HG02759 (cell line): ENCODE results near the gene CR1.
A peak's percentile ranks its signal among the peaks of the same experiment; 100 is the strongest.
"Not testable (repeated sequence)": the region's sequence is repeated elsewhere in the genome, so short reads cannot be mapped to it uniquely, and the experiment has no call there.

Experiments
- ATAC-seq: cut with Tn5 transposase; IDR thresholded peaks from one replicate; pipeline ENCODE4 v1.9.1; 2021; ENCODE audit warnings: mild to moderate bottlenecking, moderate library complexity; ENCODE audit not compliant: unreplicated experiment

The CR1 gene

DNA sequence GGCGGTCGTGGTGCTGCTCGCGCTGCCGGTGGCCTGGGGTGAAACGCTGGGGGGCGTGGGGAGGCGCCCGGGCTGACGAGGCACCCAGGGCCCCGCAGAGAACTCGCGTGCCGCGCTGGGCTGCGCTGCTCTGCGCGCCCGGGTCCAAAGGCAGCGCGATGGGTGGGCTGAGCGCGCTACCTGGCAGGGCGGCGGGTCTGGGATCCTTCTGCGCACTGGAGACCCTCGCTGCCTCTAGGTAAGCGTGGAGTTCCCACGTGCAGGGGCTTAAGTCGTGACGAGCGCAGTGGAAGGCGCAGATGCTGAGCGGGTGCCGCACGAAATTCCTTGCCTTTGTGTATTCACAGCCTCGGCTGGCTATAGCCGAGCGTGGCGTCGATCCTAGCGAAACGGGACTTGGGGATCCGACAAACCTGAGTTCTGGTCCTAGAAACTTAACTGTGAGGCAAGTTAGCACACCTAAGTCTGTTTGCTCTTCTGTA, 173.6 kb downstream of the CR1 start:
- no peak for ATAC-seq

DNA sequence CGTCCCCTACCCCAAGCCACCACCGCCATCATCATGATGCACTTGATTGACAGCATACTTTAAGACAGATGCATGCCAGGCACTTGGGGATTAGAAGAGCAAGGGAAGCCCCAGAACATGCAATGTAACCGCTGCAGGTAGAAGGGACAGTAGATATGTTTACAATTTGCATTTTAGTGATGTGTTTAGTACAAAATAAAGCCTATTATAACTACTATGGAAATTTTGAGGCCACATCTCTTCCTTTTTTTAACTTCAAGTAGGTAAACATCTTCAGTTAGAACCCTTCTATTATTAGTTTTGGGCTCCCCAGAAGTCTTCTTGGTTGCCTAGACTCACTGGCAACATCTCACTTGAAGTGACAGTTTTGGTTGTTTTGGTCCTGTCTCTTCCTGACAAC, 174.2 kb downstream of the CR1 start:
- ATAC-seq, result peak; percentile 74

DNA sequence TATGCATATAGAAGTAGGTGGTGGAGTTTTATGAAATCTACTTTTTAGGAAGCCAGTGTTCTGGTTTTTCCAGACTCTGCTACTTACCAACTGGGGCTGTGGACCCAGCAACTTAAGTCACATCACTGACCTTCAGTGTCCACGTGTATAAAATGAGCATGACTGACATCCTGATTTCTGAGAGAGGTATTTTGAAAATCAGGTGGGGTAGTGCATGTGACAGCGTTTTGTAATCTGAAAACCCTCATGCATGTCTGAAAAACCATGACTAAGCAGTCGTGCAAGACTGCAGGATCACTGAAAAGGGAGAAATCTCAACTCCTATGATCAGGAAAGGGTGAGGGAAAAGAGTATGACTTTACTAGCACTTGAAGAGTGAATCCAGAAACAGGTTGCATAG, 175.0 kb downstream of the CR1 start:
- ATAC-seq, result no peak

DNA sequence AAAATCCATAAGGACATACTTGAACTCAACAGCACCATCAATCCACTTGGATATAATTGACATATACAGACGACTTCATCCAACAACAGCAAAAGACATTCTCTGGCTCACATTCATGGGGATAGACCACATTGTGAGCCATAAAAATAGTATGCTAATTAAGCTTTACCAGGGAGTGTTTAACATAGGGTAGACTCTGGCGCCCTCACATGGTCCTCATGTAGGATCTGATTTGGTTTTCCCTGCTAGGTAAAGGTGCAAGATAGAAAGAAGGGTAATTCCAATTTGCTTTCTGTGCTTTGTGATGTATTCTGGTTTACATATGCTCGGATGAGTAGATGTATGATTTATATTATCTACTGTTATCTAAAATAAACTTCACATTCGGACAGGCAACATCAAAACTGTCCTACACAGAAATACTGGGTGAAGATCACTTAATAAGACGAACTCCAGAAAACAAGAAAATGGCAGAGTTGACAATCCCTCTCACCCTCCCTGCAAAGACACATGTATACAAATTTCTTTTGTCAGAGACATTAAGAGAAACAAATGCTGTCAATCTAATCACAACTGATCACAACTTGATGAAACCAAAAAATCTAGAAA, 176.7 kb downstream of the CR1 start:
- ATAC-seq, result no peak

DNA sequence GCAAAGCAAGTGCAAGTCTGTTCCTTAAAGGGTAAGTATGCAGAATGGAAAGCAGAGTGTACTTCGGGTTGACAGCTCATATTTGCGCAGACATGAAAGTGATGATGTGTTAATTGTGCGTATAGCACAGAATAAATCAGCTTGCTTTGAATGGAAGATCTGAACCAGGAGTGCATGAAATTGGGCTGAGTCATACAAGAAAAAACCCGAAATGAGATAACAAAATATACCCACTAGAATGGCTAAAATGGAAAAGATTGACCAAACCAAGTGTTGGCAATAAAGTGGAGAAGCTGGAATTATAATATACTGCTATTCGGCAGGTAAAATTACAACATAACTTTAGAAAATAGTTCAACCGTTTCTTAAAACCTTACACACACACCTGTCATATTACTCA, 177.4 kb downstream of the CR1 start:
- ATAC-seq, result no peak

DNA sequence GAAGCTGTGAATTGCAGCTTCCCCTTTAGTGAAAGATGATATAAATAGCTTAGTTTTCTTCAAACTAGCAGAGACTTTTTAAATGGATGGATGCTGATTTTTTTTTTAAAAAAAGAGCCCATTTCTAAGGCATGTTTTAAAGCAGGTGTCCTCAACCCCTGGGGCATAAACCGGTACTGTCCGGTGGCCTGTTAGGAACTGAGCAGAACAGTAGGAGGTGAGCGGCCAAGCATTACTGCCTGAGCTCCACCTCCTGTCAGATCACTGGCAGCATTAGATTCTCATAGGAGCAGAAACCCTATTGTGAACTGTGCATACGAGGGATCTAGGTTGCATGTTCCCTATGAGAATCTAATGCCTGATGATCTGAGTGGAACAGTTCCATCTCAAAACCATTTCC, 180.2 kb downstream of the CR1 start:
- ATAC-seq, result no peak

DNA sequence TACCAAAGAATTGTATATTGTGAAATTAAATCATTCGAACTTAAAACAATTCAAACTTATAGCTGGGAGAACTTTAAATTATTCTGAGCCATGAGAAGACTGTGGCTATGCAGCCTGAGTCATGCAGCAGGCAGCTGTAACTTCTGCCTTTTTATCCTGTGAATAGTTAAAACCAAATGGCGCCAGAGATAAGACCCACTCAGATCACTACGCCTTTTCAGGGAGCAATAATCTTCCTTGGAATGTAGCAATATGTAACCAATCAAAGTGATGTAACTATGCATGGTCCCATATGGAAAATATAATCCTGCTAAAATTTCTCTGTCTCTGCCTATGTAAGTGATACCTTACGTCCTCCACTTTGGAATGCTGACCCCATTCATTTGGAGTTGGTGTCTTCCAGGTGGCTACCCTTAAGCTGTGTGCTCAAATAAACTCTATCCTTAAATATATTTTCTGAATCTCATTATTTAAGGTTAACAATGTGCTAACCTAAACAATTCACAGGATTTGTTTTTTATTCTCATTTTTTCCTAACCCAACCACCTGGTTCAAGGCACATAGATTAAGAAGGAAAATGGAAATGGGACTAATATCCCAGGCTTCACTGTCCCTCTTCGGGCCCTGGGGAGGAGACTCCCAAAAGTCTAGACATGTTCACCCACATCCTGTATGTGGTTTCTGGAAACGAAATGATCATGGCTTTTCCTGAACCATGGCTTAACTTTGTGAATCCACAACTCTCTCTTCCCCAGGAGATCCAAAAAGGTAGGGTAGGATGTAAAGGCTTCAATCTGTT, 184.8 kb downstream of the CR1 start:
- ATAC-seq, result not testable (repeated sequence)

DNA sequence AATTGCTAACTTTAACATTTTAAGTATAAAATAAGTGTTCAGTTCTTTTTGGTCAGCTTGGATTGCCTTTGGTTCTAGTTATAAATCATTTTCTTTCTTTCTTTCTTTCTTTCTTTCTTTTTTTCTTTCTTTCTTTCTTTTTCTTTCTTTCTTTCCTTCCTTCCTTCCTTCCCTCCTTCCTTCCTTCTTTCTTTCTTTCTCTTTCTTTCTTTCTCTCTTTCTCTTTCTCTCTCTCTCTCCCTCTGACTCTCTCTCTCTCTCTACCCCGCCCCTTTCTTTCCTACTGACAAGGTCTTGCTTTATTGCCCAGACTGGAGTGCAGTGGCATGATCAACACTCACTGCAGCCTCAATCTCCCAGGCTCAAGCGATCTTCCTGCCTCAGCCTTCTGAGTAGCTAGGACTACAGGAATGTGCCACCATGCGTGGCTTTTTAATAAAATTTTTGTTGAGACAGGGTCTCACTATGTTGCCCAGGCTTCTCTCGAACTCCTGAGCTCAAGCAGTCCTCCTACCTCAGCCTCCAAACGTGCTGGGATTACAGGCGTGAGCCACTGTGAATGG, 187.0 kb downstream of the CR1 start:
- not testable (repeated sequence) for ATAC-seq

DNA sequence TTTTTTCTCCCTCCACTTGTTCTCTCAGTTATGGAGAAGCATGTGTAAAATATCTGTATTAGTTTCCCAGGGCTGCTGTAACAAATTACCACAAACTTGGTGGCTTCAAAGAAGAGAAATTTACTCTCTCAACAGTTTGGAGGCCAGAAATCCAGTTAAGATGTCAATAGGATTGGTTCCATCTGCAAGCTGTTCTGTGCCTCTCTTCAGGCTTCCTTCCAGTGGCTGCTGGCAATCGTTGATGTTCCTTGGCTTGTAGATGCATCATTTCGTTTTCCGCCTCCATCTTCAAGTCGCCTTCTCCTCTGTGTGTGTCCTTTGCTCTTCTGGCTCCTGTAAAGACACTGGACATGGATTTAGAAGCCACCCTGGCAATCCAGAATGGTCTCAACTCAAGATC, 194.6 kb downstream of the CR1 start:
- ATAC-seq, result not testable (repeated sequence)

DNA sequence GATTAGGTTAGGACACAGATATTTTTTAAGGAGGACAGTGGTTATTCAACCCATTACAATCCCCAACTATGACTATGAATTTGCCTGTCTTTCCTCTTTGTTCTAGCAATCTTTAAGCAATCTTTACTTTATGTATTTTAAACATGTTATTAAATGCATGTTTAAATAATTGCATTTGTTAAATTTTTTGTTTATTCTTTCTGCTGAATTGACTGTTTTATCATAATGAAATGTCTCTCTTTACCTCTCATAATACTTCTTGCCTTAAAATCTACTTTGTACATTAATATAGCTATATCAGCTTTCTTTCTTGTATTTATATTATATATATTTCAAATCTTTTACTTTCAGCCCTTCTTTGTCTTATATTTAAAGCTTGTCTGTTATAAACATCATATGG, 195.1 kb downstream of the CR1 start:
- ATAC-seq, result no peak
